COR-L47 (cell line): ENCODE data around the gene MAPK12.
"Not testable (repeated sequence)": the region's sequence is repeated elsewhere in the genome, so short reads cannot be mapped to it uniquely, and the experiment has no call there.

ENCODE experiments used
- DNase-seq: peaks from one replicate; lab custom pipeline; 2025; lab: John Stamatoyannopoulos, UW

The MAPK12 gene

DNA sequence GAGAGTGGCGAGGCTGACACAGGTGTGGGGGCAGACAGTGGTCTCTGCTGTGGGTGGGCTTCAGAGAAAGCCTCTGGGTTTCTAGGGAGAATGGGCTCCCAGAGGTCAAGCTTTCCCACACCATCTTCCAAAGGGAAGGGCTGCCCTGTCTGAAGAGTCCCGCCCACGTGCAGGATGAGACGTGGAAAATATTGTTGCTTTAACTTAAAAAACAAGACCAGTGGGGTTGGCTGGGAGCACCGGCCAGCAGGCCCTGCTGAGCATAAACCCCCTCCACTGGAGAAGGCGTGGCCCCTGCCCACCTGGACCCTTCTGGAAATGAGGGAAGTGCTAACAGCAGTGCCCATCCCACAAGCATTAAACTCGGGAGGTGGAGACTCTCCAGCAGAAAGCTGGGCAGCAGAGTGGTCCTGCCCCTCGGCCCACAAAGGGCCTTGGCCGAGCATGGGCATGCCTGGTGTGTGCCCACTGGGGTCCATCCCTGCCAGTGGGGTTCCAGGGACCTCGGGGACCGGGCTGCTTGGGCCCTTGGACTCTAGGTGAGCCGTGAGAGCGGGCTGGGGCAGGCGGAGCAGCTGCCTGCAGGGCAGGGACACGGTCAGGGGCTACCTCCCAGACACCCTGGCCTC, 45.3 kb downstream of the MAPK12 start:
- no peak for DNase-seq

- no peak for DNase-seq
Observed at GRCh38 chr22:50215297-50216054, 46.0 kb downstream of the MAPK12 start.

DNA sequence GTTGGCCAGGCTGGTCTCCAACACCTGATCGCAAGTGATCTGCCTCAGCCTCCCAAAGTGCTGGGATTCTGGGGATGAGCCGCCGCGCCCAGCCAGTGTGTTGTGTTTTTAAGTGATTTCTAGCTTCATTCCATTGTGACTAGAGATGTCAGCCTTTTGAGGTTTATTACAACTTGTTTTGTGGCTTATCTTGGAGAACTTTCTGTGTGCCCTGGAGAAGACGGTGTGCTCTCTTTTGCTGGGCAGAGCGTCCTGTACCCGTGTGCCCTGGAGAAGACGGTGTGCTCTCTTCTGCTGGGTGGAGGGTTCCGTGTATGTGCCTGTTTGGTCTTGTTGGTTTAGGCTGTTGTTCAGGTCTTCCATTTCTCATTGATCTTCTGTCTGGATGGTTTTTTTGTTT, 48.2 kb downstream of the MAPK12 start:
- no peak for DNase-seq

GRCh38 chr22:50211147-50211546, 50.3 kb downstream of the MAPK12 start:
- no peak for DNase-seq

DNA sequence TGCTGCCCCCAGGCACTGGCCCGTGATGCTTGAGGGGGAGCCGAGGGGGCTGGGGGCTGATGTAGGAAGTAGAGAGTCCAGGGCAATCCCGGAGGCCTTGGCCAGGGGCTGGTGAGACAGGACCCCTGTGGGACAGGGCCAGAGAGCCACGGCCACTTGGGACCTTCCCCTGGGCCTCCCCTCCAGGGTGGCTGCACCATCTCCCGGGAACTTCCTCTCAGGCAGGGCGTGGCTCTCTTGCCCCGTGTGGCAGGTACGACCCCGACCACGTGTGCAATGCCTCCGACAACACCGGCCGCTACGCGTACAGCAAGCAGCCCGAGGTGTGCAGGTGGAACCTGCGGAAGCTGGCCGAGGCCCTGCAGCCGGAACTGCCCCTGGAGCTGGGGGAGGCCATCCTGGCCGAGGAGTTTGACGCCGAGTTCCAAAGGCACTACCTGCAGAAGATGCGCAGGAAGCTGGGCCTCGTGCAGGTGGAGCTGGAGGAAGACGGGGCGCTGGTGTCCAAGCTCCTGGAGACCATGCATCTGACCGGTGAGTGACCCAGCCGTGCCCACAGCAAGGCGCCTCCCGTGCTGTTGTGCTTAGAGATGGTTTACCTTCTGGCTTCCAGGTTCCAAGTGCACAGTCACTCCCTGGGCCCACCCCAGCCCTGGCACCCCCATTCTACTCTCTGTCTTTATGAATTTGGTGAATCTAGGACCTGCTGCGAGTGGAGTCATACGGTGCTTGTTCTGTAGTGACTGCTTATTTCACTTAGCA, 50.9 kb downstream of the MAPK12 start:
- no peak for DNase-seq

DNA sequence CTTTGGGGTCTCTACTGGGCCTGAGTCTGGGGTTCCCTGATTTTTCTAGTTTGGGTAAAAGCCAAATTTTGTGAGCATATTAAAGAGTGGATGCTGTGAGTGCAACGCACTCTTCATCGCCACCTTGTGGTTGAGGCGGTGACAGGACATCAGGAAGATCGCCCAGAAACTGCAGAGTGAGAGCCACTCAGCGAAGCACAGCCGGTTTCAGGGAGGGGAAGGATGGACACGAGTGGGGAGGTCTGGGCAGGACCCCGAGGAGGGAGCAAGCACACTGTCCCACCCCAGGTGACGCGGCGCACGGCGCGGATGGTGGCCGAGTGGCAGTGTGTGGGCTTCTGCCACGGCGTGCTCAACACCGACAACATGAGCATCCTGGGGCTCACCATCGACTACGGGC, 51.6 kb downstream of the MAPK12 start:
- no peak for DNase-seq

- DNase-seq, result no peak
Observed at GRCh38 chr22:50208939-50209892, 52.3 kb downstream of the MAPK12 start.

- no peak for DNase-seq
Observed at GRCh38 chr22:50208430-50208938, 53.0 kb downstream of the MAPK12 start.

GRCh38 chr22:50207383-50208140, 53.9 kb downstream of the MAPK12 start:
- DNase-seq, result no peak

GRCh38 chr22:50206599-50206998, 54.9 kb downstream of the MAPK12 start:
- no peak for DNase-seq

- DNase-seq, result no peak
Observed at GRCh38 chr22:50205781-50206569, 55.5 kb downstream of the MAPK12 start.

GRCh38 chr22:50204998-50205397, 56.5 kb downstream of the MAPK12 start:
- not testable (repeated sequence) for DNase-seq

- DNase-seq, result no peak
Observed at GRCh38 chr22:50204571-50204970, 56.9 kb downstream of the MAPK12 start.

DNA sequence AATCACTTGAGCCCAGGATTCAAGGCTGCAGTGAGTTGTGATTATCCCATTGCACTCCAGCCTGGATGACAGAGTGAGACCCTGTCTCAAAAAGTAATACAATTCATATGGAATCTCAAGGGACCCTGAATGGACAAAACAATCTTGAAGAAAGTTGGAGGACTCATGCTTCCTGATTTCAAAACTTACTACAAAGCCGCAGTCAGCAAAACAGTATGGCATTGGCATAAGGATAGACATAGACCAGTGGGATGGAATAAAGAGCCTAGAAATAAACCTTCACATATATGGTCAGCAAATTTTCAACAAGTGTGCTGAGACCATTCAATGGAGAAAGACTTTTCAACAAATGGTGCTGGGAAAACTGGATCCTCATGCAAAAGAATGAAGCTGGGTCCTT, 58.2 kb downstream of the MAPK12 start:
- DNase-seq, result no peak
